PC-9 (cell line): ENCODE measurements around the gene ETS2. TPM values are rescaled to one million over a fixed set of nuclear protein-coding genes. Genes with fewer than 3 reads are reported as not detected.

Source experiments
- BruUV-seq: library from RNA; stranded (reverse); fragments of 400-500 nt; replicated peaks from 2 replicates; lab custom pipeline; 2021; lab: Mats Ljungman, UMichigan
- CTCF ChIA-PET: fragments of 300-600 bp; sonication (Branson Sonifier 250); formaldehyde crosslinking; loops from one replicate; lab custom pipeline; 2022; ENCODE audit warnings: antibody characterized with exemption; lab: Charles Lee
- POLR2A ChIA-PET: fragments of 300-600 bp; sonication (Branson Sonifier 250); formaldehyde crosslinking; loops from one replicate; lab custom pipeline; 2022; ENCODE audit warnings: antibody characterized with exemption; ENCODE audit not compliant: unreplicated experiment; lab: Charles Lee
- DNase-seq, 2 experiments: peaks; one replicate each; pipeline versions ENCODE4 v3.0.0 to v3.0.0-alpha.2; 2015 to 2022; ENCODE audit warnings: mixed read lengths in 1 of 2
- H2AFZ ChIP-seq: fragments of 200-600 bp; sonication (generic); 2 replicates; pipeline ENCODE4 v1.8.1; 2017; ENCODE audit warnings: antibody characterized with exemption
- H3F3A ChIP-seq: fragments of 200-600 bp; sonication (generic); 2 replicates; pipeline ENCODE4 v1.8.1; 2017; ENCODE audit warnings: antibody characterized with exemption, mild to moderate bottlenecking, low read depth; ENCODE audit not compliant: insufficient read depth
- H3K27ac ChIP-seq: fragments of 200-600 bp; sonication (generic); 2 replicates; pipeline ENCODE4 v1.6.1; 2016; ENCODE audit warnings: mixed run types
- H3K27me3 ChIP-seq: fragments of 200-600 bp; sonication (generic); 2 replicates; pipeline ENCODE4 v1.6.1; 2016; ENCODE audit warnings: low read depth, mixed run types; ENCODE audit not compliant: insufficient read depth
- H3K36me3 ChIP-seq: fragments of 200-600 bp; sonication (generic); 2 replicates; pipeline ENCODE4 v1.6.1; 2016; ENCODE audit warnings: low read depth, mixed run types
- H3K4me1 ChIP-seq: fragments of 200-600 bp; sonication (generic); replicated peaks from 2 replicates; pipeline ENCODE4 v1.6.1; 2016; ENCODE audit warnings: mixed run types; ENCODE audit not compliant: insufficient read depth
- H3K4me2 ChIP-seq: fragments of 200-600 bp; sonication (generic); 2 replicates; pipeline ENCODE4 v1.6.1; 2017; ENCODE audit warnings: mixed run types
- H3K4me3 ChIP-seq: fragments of 200-600 bp; sonication (generic); 2 replicates; pipeline ENCODE4 v1.6.1; 2016; ENCODE audit warnings: mixed run types
- H3K79me2 ChIP-seq: fragments of 200-600 bp; sonication (generic); 2 replicates; pipeline ENCODE4 v1.6.1; 2017; ENCODE audit warnings: low read depth, mixed run types
- H3K9me2 ChIP-seq: fragments of 200-600 bp; sonication (generic); 2 replicates; pipeline ENCODE4 v1.8.1; 2017; ENCODE audit warnings: mild to moderate bottlenecking; ENCODE audit not compliant: insufficient read depth
- H3K9me3 ChIP-seq: fragments of 200-600 bp; sonication (generic); 2 replicates; pipeline ENCODE4 v1.8.1; 2016; ENCODE audit warnings: low read depth; ENCODE audit not compliant: insufficient read depth
- H4K20me1 ChIP-seq: fragments of 200-600 bp; sonication (generic); 2 replicates; pipeline ENCODE4 v1.8.1; 2017; ENCODE audit not compliant: insufficient read depth
- EZH2 ChIP-seq: fragments of 200-600 bp; sonication (generic); IDR thresholded peaks from 2 replicates; pipeline ENCODE4 v1.8.0; 2017; ENCODE audit warnings: antibody characterized with exemption, low read depth
- intact Hi-C: fragments of 100-400 bp; cut with micrococcal nuclease; formaldehyde crosslinking; loops from one replicate; pipeline ENCODE4 v1.10.0; 2022; ENCODE audit not compliant: unreplicated experiment
- total RNA-seq: library from RNA; stranded (reverse); gene quantifications from 2 replicates; pipeline ENCODE4 v1.2.3, GENCODE V29; 2021
- TF ChIP-seq, protein P1 (sequence below): fragments of 200-600 bp; sonication (generic); conservative IDR thresholded peaks from 2 replicates; pipeline ENCODE4 v1.6.1; 2017; ENCODE audit warnings: mixed run types, antibody characterized with exemption, mild to moderate bottlenecking, moderate library complexity

Gene ETS2
- total RNA-seq, 1 experiment from 2014 or later, result 20.4 TPM

DNA sequence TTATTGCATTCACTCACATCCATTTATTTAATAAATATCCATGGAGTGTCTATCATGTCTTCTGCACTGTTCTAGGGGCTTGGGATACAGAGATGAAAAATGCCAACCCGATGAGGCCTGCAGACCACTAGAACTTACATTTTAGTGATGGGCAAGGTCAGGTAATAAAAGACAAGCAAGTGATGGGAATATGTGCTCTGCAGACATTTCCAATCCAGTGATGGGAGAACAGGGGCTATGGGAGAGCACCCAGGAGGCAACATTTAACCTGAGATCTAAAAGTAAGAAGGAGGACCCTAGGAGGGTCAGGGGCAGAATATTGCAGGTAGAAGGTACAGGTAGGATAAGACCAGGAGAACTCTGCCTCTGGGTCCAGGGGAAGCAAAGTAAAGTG lies 53.1 kb downstream of the ETS2 start:
- H3K9me3 ChIP-seq, result no peaks in the 10 kb centered on the region
- H3K27ac ChIP-seq, result no peak overlapping the region
- H4K20me1 ChIP-seq, result no peaks in the 10 kb centered on the region
- no peaks in the 10 kb centered on the region for H3K36me3 ChIP-seq
- H3K9me2 ChIP-seq, result no peaks in the 10 kb centered on the region
- no peak overlapping the region for H3K4me3 ChIP-seq
- no peak for DNase-seq
- POLR2A ChIA-PET, result no interaction called here
- H3K79me2 ChIP-seq, result no peaks in the 10 kb centered on the region
- intact Hi-C loops, result no loop called here
- no peak overlapping the region for H3K4me2 ChIP-seq
- no peaks in the 10 kb centered on the region for H3K27me3 ChIP-seq
- CTCF ChIA-PET, result no interaction called here
- peaks cover 5% of the 10 kb centered on the region for H3K4me1 ChIP-seq
- no TSS peak for BruUV-seq
- H2AFZ ChIP-seq, result no peak overlapping the region
- TF ChIP-seq EZH2, result no peak
- TF ChIP-seq, protein P1, sequence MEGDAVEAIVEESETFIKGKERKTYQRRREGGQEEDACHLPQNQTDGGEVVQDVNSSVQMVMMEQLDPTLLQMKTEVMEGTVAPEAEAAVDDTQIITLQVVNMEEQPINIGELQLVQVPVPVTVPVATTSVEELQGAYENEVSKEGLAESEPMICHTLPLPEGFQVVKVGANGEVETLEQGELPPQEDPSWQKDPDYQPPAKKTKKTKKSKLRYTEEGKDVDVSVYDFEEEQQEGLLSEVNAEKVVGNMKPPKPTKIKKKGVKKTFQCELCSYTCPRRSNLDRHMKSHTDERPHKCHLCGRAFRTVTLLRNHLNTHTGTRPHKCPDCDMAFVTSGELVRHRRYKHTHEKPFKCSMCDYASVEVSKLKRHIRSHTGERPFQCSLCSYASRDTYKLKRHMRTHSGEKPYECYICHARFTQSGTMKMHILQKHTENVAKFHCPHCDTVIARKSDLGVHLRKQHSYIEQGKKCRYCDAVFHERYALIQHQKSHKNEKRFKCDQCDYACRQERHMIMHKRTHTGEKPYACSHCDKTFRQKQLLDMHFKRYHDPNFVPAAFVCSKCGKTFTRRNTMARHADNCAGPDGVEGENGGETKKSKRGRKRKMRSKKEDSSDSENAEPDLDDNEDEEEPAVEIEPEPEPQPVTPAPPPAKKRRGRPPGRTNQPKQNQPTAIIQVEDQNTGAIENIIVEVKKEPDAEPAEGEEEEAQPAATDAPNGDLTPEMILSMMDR, result no peak
- H3F3A ChIP-seq, result peaks cover 10% of the 10 kb centered on the region; the same call in 1 of the 2 replicates

DNA sequence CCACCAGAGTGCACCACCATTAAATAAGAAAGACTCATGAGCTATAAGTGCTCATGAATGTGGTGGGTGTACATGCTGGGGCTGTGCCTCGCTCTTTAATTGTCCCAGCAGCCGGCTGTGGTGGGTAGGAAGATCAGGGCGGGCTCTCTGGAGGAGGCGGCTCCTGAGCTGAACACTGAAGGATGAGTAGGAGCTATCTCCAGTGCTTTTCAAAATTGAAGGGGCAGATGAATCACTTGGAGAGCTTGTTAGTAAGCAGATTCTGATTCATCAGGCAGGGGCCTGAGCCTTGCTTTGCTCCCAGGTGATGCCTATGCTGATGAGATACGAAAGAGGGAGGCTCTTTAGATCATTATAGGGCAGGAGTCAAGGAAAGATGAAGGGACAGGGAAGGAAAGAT lies 54.1 kb downstream of the ETS2 start:
- CTCF ChIA-PET, result no interaction called here
- Histone ChIP-seq H4K20me1 (no peaks in the 10 kb centered on the region), H3K4me3 (no peak overlapping the region), H3F3A (no peaks in the 10 kb centered on the region), H3K27me3 (no peaks in the 10 kb centered on the region), H3K4me1 (no peaks in the 10 kb centered on the region), H2AFZ (no peak overlapping the region), H3K27ac (no peak overlapping the region), H3K9me3 (no peaks in the 10 kb centered on the region), H3K79me2 (no peaks in the 10 kb centered on the region), H3K36me3 (no peaks in the 10 kb centered on the region), H3K4me2 (no peak overlapping the region), H3K9me2 (no peaks in the 10 kb centered on the region)
- BruUV-seq, result no TSS peak
- DNase-seq, result no peak
- intact Hi-C loops, result no loop called here
- POLR2A ChIA-PET, result interaction anchor here (0.7 kb wide), 1 partner anchor 1520 kb away, joined by 5 read pairs; no protein-coding TSS in a partner anchor
- TF ChIP-seq EZH2, result no peak
- TF ChIP-seq, protein P1, result no peak

DNA sequence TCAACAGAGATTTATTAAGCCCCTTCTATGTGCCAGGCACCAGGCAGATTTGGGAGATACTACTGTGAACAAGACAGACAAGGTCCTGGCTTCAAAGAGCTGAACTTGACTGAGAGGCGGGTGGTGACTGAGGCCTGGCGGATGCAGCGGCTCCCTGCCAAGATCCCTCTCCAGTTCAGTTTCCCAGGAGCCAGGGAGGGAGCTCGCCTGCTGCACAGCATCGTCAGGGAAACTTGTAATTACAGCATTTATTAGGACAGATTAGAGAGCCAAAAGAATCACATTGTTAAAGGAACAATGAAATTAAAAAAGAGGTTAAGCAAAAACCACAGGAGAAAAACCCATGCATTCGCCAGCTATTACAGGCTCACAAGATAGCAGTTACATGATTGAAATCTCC lies 55.3 kb downstream of the ETS2 start:
- no TSS peak for BruUV-seq
- no peak overlapping the region for H3K4me2 ChIP-seq
- no peaks in the 10 kb centered on the region for H3K36me3 ChIP-seq
- no peaks in the 10 kb centered on the region for H3K9me2 ChIP-seq
- no peaks in the 10 kb centered on the region for H4K20me1 ChIP-seq
- ChIA-PET CTCF (no interaction called here), POLR2A (no interaction called here)
- no peak overlapping the region for H3K27ac ChIP-seq
- no peak overlapping the region for H3K4me3 ChIP-seq
- no peaks in the 10 kb centered on the region for H3F3A ChIP-seq
- no peaks in the 10 kb centered on the region for H3K27me3 ChIP-seq
- TF ChIP-seq, protein P1, result no peak
- no peak for TF ChIP-seq EZH2
- H3K4me1 ChIP-seq, result no peaks in the 10 kb centered on the region
- H2AFZ ChIP-seq, result no peak overlapping the region
- no peaks in the 10 kb centered on the region for H3K9me3 ChIP-seq
- intact Hi-C loops, result no loop called here
- no peak for DNase-seq
- H3K79me2 ChIP-seq, result no peaks in the 10 kb centered on the region
